IPS-NIHi7 (cell line): Measurements from ENCODE around the gene KLK7.

Experiments used
- DNase-seq: peaks from one replicate; pipeline ENCODE4 v3.0.0; 2012; ENCODE audit warnings: mixed read lengths; ENCODE audit errors: extremely low spot score

KLK7 gene

DNA sequence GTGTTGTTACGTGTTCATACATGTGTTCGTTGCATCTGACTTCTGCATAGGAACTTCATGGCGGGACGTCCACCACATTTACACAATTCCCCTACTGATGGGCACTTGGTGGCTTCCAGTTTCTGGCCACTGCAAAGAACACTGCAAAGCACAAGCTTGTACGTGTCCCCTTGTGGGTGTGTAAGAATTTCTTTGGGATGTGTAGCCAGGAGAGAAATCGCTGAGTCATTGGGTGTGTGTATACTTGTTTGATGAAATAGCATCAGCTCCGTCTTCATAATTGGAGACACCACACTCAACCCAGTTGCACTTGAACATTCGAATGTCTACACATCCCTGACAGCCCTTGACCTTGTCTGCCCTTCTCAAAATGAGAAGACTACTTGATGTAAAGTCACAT is 50.1 kb downstream of the KLK7 start:
- no peak for DNase-seq

- no peak for DNase-seq
Measured at GRCh38 chr19:50932690-50933083, 51.0 kb downstream of the KLK7 start.

DNA sequence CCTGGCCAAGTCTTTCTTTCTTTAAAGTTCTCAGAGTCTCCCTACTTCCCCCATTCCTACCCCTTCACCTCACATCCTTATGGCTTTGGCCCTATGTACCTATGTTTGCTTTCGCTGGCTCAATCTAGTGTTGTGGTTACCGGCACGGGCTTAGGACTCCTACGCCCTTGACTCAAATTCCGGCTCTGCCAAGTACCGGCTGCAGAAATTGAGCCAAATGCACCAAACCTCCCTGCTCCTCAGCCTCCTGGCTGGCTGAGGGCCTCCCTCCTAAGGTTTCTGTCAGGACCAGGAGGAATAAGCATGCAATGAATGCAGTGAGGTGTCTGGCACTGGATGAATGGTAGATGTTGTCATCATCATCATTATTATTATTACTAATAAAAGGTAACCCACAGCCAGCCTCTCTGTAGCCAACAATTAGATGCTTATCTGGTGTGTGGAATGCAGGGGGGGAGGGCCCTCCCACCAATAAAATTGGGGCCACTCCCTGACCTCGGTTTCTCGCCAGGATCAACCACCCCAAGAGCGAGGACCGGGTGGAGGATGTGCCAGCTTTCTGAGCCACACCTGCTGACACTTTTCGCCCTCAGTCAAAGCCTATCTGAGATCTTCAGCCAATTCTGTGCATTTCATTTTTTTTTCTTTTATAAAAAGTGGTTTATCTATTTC is 51.6 kb downstream of the KLK7 start:
- no peak for DNase-seq

DNA sequence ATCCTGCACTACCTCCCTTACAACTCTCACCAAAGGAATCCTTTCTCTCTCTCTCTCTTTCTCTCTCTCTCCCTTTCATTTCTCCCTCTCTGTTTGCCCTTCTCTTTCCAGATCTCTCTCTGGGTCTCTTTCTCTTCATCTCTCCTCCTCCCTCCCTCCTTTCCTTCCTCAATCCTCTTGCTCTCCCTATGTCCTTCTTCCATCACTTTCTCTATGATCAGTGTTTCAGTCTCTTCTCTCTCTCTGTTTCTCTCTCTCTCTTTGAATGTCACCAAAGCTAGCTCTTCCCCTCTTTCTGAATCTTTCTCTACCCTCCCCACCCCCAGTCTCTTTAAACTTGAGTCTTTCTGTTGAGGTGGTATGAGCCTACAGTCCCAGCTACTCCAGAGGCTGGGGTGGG is 52.7 kb downstream of the KLK7 start:
- DNase-seq: no peak

DNA sequence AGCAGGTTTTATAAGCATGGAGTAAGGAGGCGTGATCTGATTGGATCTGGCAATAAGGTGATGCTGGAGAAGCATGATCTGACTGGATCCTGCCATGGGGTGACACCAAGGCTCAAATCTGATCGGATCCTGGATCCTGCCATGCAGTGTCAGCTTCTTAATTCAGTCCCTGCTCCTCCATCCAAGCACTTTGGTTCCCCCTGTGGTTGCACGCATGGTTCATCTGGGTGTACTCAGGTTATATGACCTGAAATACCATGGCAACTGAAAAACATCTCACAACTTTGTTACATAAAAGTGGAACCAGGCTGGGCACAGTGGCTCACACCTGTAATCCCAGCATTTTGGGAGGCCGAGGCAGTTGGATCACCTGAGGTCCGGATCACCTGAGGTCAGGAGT is 54.9 kb downstream of the KLK7 start:
- no peak for DNase-seq
